ENCODE results near the gene PACRG.
A peak's percentile ranks its signal among the peaks of the same experiment; 100 is the strongest.

PACRG gene

GRCh38 chr6:163085426-163085825, 357.7 kb downstream of the PACRG start:
- DNase-seq (ENCODE audit: low spot score): peak; percentile 60

- DNase-seq (ENCODE audit: low spot score): peak; percentile 45
Measured at GRCh38 chr6:163085861-163086623, 358.3 kb downstream of the PACRG start.

GRCh38 chr6:163086624-163086920, 358.8 kb downstream of the PACRG start:
- no peak for DNase-seq (ENCODE audit: low spot score)

GRCh38 chr6:163087981-163088380, 360.2 kb downstream of the PACRG start:
- DNase-seq (ENCODE audit: low spot score): no peak

GRCh38 chr6:163092876-163093275, 365.1 kb downstream of the PACRG start:
- no peak for DNase-seq (ENCODE audit: low spot score)

GRCh38 chr6:163094881-163095280, 367.1 kb downstream of the PACRG start:
- DNase-seq (ENCODE audit: low spot score): no peak

GRCh38 chr6:163095401-163095800, 367.6 kb downstream of the PACRG start:
- no peak for DNase-seq (ENCODE audit: low spot score)

- DNase-seq (ENCODE audit: low spot score): no peak
Measured at GRCh38 chr6:163098827-163099479, 371.2 kb downstream of the PACRG start.

- no peak for DNase-seq (ENCODE audit: low spot score)
Measured at GRCh38 chr6:163099621-163100171, 371.9 kb downstream of the PACRG start.

- DNase-seq (ENCODE audit: low spot score): no peak
Measured at GRCh38 chr6:163100259-163100658, 372.5 kb downstream of the PACRG start.

- DNase-seq (ENCODE audit: low spot score): no peak
Measured at GRCh38 chr6:163113358-163113962, 385.7 kb downstream of the PACRG start.

GRCh38 chr6:163118941-163119340, 391.2 kb downstream of the PACRG start:
- DNase-seq (ENCODE audit: low spot score): no peak

- DNase-seq (ENCODE audit: low spot score): no peak
Measured at GRCh38 chr6:163120223-163120622, 392.4 kb downstream of the PACRG start.

GRCh38 chr6:163121270-163121669, 393.5 kb downstream of the PACRG start:
- DNase-seq (ENCODE audit: low spot score): no peak

- no peak for DNase-seq (ENCODE audit: low spot score)
Measured at GRCh38 chr6:163122365-163122764, 394.6 kb downstream of the PACRG start.

GRCh38 chr6:163123098-163123497, 395.3 kb downstream of the PACRG start:
- DNase-seq (ENCODE audit: low spot score): peak; percentile 68

- no peak for DNase-seq (ENCODE audit: low spot score)
Measured at GRCh38 chr6:163126741-163127140, 399.0 kb downstream of the PACRG start.

GRCh38 chr6:163127587-163127986, 399.8 kb downstream of the PACRG start:
- DNase-seq (ENCODE audit: low spot score): peak; percentile 30

- DNase-seq (ENCODE audit: low spot score): peak; percentile 98
Measured at GRCh38 chr6:163128324-163128723, 400.6 kb downstream of the PACRG start.

GRCh38 chr6:163132050-163132750, 404.4 kb downstream of the PACRG start:
- DNase-seq (ENCODE audit: low spot score): no peak

- DNase-seq (ENCODE audit: low spot score): peak; percentile 34
Measured at GRCh38 chr6:163133017-163133416, 405.2 kb downstream of the PACRG start.

GRCh38 chr6:163133691-163134090, 405.9 kb downstream of the PACRG start:
- DNase-seq (ENCODE audit: low spot score): no peak

Data from SK-N-DZ (cell line).